Neural cell (in vitro differentiated cells): ENCODE data around the gene KCNS1. TPM values are rescaled to one million over a fixed set of nuclear protein-coding genes. Genes with fewer than 3 reads are reported as not detected.

ENCODE experiments used
- H2AFZ ChIP-seq: fragments of 200-600, 300-800 bp; sonication (generic), shearing (Covaris generic); 2 replicates; pipeline ENCODE4 v1.6.0; 2014; ENCODE audit warnings: low read depth, mild to moderate bottlenecking, antibody characterized with exemption, low read length, moderate library complexity
- H3F3A ChIP-seq: fragments of 200-600 bp; shearing (Covaris generic); 2 replicates; pipeline ENCODE4 v1.6.1; 2016; ENCODE audit warnings: mild to moderate bottlenecking, moderate library complexity, mixed read lengths, antibody characterized with exemption, low read length; ENCODE audit not compliant: insufficient read depth, poor library complexity, severe bottlenecking
- H3K27ac ChIP-seq: fragments of 200-600, 300-800 bp; sonication (generic), shearing (Covaris generic); 2 replicates; pipeline ENCODE4 v1.5.1; 2014; ENCODE audit warnings: mild to moderate bottlenecking, low read length, moderate library complexity
- H3K27me3 ChIP-seq: fragments of 300-800, 200-600 bp; sonication (generic), shearing (Covaris generic); 2 replicates; pipeline ENCODE4 v1.6.0; 2014; ENCODE audit warnings: mild to moderate bottlenecking, low read depth, low read length, moderate library complexity; ENCODE audit not compliant: insufficient read depth
- H3K36me3 ChIP-seq: fragments of 300-800, 200-600 bp; sonication (generic), shearing (Covaris generic); 2 replicates; pipeline ENCODE4 v1.5.1; 2014; ENCODE audit warnings: mild to moderate bottlenecking, antibody characterized with exemption, low read length, moderate library complexity; ENCODE audit not compliant: insufficient read depth
- H3K4me2 ChIP-seq: fragments of 300-800, 200-600 bp; sonication (generic), shearing (Covaris generic); 2 replicates; pipeline ENCODE4 v1.6.0; 2014; ENCODE audit warnings: mild to moderate bottlenecking, low read length
- H3K4me3 ChIP-seq: fragments of 300-800, 200-600 bp; sonication (generic), shearing (Covaris generic); 2 replicates; pipeline ENCODE4 v1.5.1; 2014; ENCODE audit warnings: mild to moderate bottlenecking, low read length, moderate library complexity
- H3K79me2 ChIP-seq: fragments of 200-600 bp; shearing (Covaris generic); replicated peaks from 2 replicates; pipeline ENCODE4 v1.6.0; 2014; ENCODE audit warnings: mild to moderate bottlenecking, low read length, moderate library complexity; ENCODE audit not compliant: insufficient read depth
- H3K9ac ChIP-seq: fragments of 300-800, 200-600 bp; sonication (generic), shearing (Covaris generic); 2 replicates; pipeline ENCODE4 v1.6.1; 2016; ENCODE audit warnings: mild to moderate bottlenecking, low read length, mixed read lengths
- H3K9me2 ChIP-seq: fragments of 200-600 bp; shearing (Covaris generic); 2 replicates; pipeline ENCODE4 v1.6.1; 2016; ENCODE audit warnings: mild to moderate bottlenecking, low read length, mixed read lengths; ENCODE audit not compliant: insufficient read depth
- H3K9me3 ChIP-seq: fragments of 200-600, 300-800 bp; sonication (generic), shearing (Covaris generic); 2 replicates; pipeline ENCODE4 v1.6.1; 2016; ENCODE audit warnings: mild to moderate bottlenecking, mixed run types, low read length, moderate library complexity, mixed read lengths
- H4K20me1 ChIP-seq: fragments of 200-600 bp; shearing (Covaris generic); 2 replicates; pipeline ENCODE4 v1.6.1; 2016; ENCODE audit warnings: mild to moderate bottlenecking, mixed run types; ENCODE audit not compliant: insufficient read depth
- EP300 ChIP-seq: fragments of 450-650 bp; conservative IDR thresholded peaks from 2 replicates; pipeline ENCODE4 v1.6.1; 2014; ENCODE audit warnings: antibody characterized with exemption, mild to moderate bottlenecking, moderate library complexity; ENCODE audit not compliant: poor library complexity, severe bottlenecking
- EZH2 ChIP-seq: fragments of 200-600, 300-800 bp; shearing (Covaris generic), sonication (generic); IDR thresholded peaks from 2 replicates; pipeline ENCODE4 v1.6.1; 2014; ENCODE audit warnings: antibody characterized with exemption, low read length, borderline replicate concordance, mild to moderate bottlenecking; ENCODE audit not compliant: insufficient read depth, poor library complexity, severe bottlenecking
- MXI1 ChIP-seq: fragments of 450-650 bp; conservative IDR thresholded peaks from 2 replicates; pipeline ENCODE4 v1.6.1; 2014; ENCODE audit warnings: antibody characterized with exemption, mild to moderate bottlenecking; ENCODE audit not compliant: poor library complexity, severe bottlenecking
- POLR2AphosphoS5 ChIP-seq: IDR thresholded peaks from 2 replicates; pipeline ENCODE4 v1.6.1; 2012
- RAD21 ChIP-seq: fragments of 450-650 bp; conservative IDR thresholded peaks from 2 replicates; pipeline ENCODE4 v1.6.1; 2014; ENCODE audit warnings: antibody characterized with exemption, mild to moderate bottlenecking, moderate library complexity
- SMC3 ChIP-seq: fragments of 450-650 bp; conservative IDR thresholded peaks from 2 replicates; pipeline ENCODE4 v1.6.1; 2014; ENCODE audit warnings: antibody characterized with exemption, mild to moderate bottlenecking, moderate library complexity; ENCODE audit not compliant: poor library complexity
- TAF1 ChIP-seq: IDR thresholded peaks from 2 replicates; pipeline ENCODE4 v1.6.1; 2012; ENCODE audit warnings: low read depth
- polyA plus RNA-seq: library from polyadenylated mRNA; depleted of rRNA; stranded (reverse); fragments of >200 nt; gene quantifications from 2 replicates; pipeline ENCODE4 v1.2.3, GENCODE V29; 2014
- TF ChIP-seq, protein P1 (sequence below): fragments of 450-650 bp; IDR thresholded peaks from 2 replicates; pipeline ENCODE4 v1.5.1; 2014; ENCODE audit warnings: antibody characterized with exemption, mild to moderate bottlenecking, moderate library complexity; ENCODE audit not compliant: poor library complexity, severe bottlenecking
- TF ChIP-seq, protein P2 (sequence below): IDR thresholded peaks from 2 replicates; pipeline ENCODE4 v1.6.1; 2012; ENCODE audit warnings: borderline replicate concordance

KCNS1 gene
- polyA plus RNA-seq, 1 donor from 2014 or later, result not detected

DNA sequence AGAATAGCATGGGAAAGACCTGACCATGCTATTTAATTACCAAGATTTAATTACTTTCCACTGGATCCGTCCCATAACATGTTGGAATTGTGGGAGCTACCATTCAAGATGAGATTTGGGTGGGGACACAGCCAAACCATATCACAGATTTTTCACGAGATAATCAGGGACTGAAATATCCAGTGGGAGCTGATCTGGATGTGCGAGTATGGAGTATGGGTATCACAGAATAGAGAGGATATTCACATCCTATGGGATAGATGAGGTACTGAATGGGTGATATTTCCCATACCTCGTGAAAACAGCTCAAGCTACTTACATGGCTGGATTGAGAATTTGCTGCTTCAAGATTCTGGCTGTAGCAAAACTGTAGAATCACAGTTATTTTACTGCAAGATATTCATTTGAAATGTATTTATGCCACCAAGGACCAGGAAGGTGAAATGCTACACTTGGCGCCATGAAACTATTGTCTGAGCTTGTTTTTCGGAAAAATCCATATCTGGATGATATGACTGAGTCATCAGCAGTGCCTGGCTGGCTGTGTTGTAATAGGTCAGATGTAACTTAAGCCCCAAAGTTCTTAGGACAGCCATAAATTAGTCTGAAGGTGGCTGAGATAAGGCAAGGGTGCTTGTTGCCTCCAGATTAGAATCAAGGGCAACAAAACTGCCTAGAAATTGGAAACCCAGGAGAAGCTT lies 29.8 kb downstream of the KCNS1 start:
- no peak overlapping the region for H3K27ac ChIP-seq
- no peaks in the 10 kb centered on the region for H3K27me3 ChIP-seq
- no peak overlapping the region for H3K9ac ChIP-seq
- H3K36me3 ChIP-seq, result no peaks in the 10 kb centered on the region
- H3K4me2 ChIP-seq, result no peak overlapping the region
- no peak overlapping the region for H2AFZ ChIP-seq
- H3K9me2 ChIP-seq, result no peaks in the 10 kb centered on the region
- no peaks in the 10 kb centered on the region for H3K79me2 ChIP-seq
- H3K9me3 ChIP-seq, result no peaks in the 10 kb centered on the region
- no peaks in the 10 kb centered on the region for H3F3A ChIP-seq
- TF ChIP-seq MXI1, result no peak
- TF ChIP-seq, protein P1, sequence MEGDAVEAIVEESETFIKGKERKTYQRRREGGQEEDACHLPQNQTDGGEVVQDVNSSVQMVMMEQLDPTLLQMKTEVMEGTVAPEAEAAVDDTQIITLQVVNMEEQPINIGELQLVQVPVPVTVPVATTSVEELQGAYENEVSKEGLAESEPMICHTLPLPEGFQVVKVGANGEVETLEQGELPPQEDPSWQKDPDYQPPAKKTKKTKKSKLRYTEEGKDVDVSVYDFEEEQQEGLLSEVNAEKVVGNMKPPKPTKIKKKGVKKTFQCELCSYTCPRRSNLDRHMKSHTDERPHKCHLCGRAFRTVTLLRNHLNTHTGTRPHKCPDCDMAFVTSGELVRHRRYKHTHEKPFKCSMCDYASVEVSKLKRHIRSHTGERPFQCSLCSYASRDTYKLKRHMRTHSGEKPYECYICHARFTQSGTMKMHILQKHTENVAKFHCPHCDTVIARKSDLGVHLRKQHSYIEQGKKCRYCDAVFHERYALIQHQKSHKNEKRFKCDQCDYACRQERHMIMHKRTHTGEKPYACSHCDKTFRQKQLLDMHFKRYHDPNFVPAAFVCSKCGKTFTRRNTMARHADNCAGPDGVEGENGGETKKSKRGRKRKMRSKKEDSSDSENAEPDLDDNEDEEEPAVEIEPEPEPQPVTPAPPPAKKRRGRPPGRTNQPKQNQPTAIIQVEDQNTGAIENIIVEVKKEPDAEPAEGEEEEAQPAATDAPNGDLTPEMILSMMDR, result no peak
- TF ChIP-seq EZH2, result no peak
- no peak for TF ChIP-seq SMC3
- TF ChIP-seq TAF1, result no peak
- TF ChIP-seq, protein P2, sequence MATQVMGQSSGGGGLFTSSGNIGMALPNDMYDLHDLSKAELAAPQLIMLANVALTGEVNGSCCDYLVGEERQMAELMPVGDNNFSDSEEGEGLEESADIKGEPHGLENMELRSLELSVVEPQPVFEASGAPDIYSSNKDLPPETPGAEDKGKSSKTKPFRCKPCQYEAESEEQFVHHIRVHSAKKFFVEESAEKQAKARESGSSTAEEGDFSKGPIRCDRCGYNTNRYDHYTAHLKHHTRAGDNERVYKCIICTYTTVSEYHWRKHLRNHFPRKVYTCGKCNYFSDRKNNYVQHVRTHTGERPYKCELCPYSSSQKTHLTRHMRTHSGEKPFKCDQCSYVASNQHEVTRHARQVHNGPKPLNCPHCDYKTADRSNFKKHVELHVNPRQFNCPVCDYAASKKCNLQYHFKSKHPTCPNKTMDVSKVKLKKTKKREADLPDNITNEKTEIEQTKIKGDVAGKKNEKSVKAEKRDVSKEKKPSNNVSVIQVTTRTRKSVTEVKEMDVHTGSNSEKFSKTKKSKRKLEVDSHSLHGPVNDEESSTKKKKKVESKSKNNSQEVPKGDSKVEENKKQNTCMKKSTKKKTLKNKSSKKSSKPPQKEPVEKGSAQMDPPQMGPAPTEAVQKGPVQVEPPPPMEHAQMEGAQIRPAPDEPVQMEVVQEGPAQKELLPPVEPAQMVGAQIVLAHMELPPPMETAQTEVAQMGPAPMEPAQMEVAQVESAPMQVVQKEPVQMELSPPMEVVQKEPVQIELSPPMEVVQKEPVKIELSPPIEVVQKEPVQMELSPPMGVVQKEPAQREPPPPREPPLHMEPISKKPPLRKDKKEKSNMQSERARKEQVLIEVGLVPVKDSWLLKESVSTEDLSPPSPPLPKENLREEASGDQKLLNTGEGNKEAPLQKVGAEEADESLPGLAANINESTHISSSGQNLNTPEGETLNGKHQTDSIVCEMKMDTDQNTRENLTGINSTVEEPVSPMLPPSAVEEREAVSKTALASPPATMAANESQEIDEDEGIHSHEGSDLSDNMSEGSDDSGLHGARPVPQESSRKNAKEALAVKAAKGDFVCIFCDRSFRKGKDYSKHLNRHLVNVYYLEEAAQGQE, result no peak
- no peaks in the 10 kb centered on the region for H4K20me1 ChIP-seq
- H3K4me3 ChIP-seq, result no peak overlapping the region

DNA sequence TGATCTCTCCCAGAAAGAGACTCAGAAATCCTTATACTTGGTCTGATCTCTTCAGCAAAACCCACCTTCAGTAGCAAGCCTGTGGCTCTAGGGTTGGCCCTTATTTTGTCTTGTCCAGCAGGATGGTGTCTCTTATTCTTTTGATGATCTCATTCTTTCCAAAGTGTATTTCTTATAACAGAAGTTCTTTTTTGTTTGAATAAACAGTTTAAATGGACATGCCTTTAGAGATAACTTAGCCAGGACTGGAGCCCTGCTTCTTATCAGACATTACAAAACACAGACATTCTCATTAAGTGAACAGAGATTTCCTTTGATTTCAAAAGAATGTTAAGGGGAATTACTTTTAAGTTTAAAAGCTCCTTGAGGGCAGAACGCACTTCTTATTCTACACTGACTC lies 31.7 kb downstream of the KCNS1 start:
- no peaks in the 10 kb centered on the region for H4K20me1 ChIP-seq
- H3K36me3 ChIP-seq, result no peaks in the 10 kb centered on the region
- H3K9ac ChIP-seq, result no peak overlapping the region
- H3K27me3 ChIP-seq, result no peaks in the 10 kb centered on the region
- TF ChIP-seq POLR2AphosphoS5 (no peak), EZH2 (no peak), MXI1 (no peak), EP300 (no peak), SMC3 (no peak), RAD21 (no peak), TAF1 (no peak)
- TF ChIP-seq, protein P2, result no peak
- TF ChIP-seq, protein P1, result no peak
- no peaks in the 10 kb centered on the region for H3K79me2 ChIP-seq
- H3K9me2 ChIP-seq, result no peaks in the 10 kb centered on the region
- no peak overlapping the region for H3K4me2 ChIP-seq
- no peak overlapping the region for H3K4me3 ChIP-seq
- H2AFZ ChIP-seq, result no peak overlapping the region
- no peaks in the 10 kb centered on the region for H3F3A ChIP-seq
- H3K27ac ChIP-seq, result no peak overlapping the region
- no peaks in the 10 kb centered on the region for H3K9me3 ChIP-seq
